OCI-LY3 (cell line): ENCODE data around the gene TRANK1.
A peak's percentile ranks its signal among the peaks of the same experiment; 100 is the strongest.

Experiments used
- H2AFZ ChIP-seq: fragments of 200-600, 300-600 bp; shearing (Covaris generic); 2 replicates; pipeline ENCODE4 v1.6.0; 2014; ENCODE audit warnings: antibody characterized with exemption, low read depth, low read length
- H3K27ac ChIP-seq: fragments of 200-600, 300-600 bp; sonication (generic); 2 replicates; pipeline ENCODE4 v1.5.1; 2014; ENCODE audit warnings: mild to moderate bottlenecking, low read length, moderate library complexity, mixed read lengths
- H3K27me3 ChIP-seq: fragments of 200-600, 300-600 bp; sonication (generic); 2 replicates; pipeline ENCODE4 v1.6.1; 2014; ENCODE audit warnings: low read depth, low read length, mixed read lengths
- H3K36me3 ChIP-seq: fragments of 200-600, 300-600 bp; sonication (generic); replicated peaks from 2 replicates; pipeline ENCODE3; 2014; ENCODE audit warnings: low read depth, low read length, mixed read lengths
- H3K4me1 ChIP-seq: fragments of 300-600, 200-600 bp; sonication (generic); 2 replicates; pipeline ENCODE4 v1.6.1; 2014; ENCODE audit warnings: low read length, mixed read lengths
- H3K4me2 ChIP-seq: fragments of 200-600, 300-600 bp; sonication (generic); 2 replicates; pipeline ENCODE4 v1.6.1; 2014; ENCODE audit warnings: low read length, mixed read lengths
- H3K4me3 ChIP-seq: fragments of 300-600, 200-600 bp; sonication (generic); 2 replicates; pipeline ENCODE4 v1.5.1; 2014; ENCODE audit warnings: antibody characterized with exemption, mild to moderate bottlenecking, low read length, moderate library complexity
- H3K79me2 ChIP-seq: fragments of 300-600, 200-600 bp; shearing (Covaris generic); 2 replicates; pipeline ENCODE4 v1.6.1; 2014; ENCODE audit warnings: mild to moderate bottlenecking, low read length, mixed read lengths
- H3K9ac ChIP-seq: fragments of 300-600, 200-600 bp; shearing (Covaris generic); 2 replicates; pipeline ENCODE4 v1.6.0; 2014; ENCODE audit warnings: mild to moderate bottlenecking, low read length, moderate library complexity
- H3K9me3 ChIP-seq: fragments of 200-600, 300-600 bp; shearing (Covaris generic); 2 replicates; pipeline ENCODE4 v1.6.1; 2014; ENCODE audit warnings: low read length, mixed read lengths; ENCODE audit not compliant: insufficient read depth
- H4K20me1 ChIP-seq: fragments of 200-600, 300-600 bp; sonication (generic); 2 replicates; pipeline ENCODE4 v1.6.1; 2016; ENCODE audit warnings: low read length, mixed read lengths; ENCODE audit not compliant: insufficient read depth
- EZH2phosphoT487 ChIP-seq: fragments of 200-600 bp; shearing (Covaris generic); IDR thresholded peaks from 2 replicates; pipeline ENCODE4 v1.6.1; 2018; ENCODE audit warnings: antibody characterized with exemption, mixed run types, low read depth
- TF ChIP-seq, protein P1 (sequence below): fragments of 200-600, 300-600 bp; sonication (generic); IDR thresholded peaks from 2 replicates; pipeline ENCODE4 v1.5.1; 2014; ENCODE audit warnings: antibody characterized with exemption, low read length, low read depth

The TRANK1 gene

DNA sequence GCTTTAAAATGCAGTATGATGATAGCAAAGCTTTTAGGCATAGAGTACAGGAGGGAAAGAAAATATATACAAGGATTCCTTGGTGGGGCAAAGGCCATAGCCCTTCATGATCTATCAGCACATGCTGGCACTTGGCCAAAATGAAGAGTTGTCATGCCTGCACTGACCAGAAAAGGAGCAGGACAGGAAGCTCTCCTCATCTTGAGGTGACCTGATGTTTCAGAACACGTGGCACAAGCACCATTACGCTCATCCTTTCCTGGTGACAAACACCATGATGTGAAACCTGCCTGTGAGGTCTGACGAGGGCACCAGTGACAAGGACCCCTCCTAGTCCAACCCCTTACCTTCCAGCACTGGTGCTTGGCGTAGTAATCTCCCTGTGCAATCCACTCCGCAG is 102.6 kb downstream of the TRANK1 start:
- no peak overlapping the region for H3K4me2 ChIP-seq
- TF ChIP-seq, protein P1, sequence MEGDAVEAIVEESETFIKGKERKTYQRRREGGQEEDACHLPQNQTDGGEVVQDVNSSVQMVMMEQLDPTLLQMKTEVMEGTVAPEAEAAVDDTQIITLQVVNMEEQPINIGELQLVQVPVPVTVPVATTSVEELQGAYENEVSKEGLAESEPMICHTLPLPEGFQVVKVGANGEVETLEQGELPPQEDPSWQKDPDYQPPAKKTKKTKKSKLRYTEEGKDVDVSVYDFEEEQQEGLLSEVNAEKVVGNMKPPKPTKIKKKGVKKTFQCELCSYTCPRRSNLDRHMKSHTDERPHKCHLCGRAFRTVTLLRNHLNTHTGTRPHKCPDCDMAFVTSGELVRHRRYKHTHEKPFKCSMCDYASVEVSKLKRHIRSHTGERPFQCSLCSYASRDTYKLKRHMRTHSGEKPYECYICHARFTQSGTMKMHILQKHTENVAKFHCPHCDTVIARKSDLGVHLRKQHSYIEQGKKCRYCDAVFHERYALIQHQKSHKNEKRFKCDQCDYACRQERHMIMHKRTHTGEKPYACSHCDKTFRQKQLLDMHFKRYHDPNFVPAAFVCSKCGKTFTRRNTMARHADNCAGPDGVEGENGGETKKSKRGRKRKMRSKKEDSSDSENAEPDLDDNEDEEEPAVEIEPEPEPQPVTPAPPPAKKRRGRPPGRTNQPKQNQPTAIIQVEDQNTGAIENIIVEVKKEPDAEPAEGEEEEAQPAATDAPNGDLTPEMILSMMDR: no peak
- no peak for TF ChIP-seq EZH2phosphoT487
- H3K4me3 ChIP-seq: no peak overlapping the region
- H3K27me3 ChIP-seq: no peaks in the 10 kb centered on the region
- no peak overlapping the region for H3K27ac ChIP-seq
- no peaks in the 10 kb centered on the region for H3K79me2 ChIP-seq
- peaks cover 5% of the 10 kb centered on the region; the same call in 1 of the 2 replicates for H3K9me3 ChIP-seq
- H3K36me3 ChIP-seq: peaks cover 60% of the 10 kb centered on the region
- H2AFZ ChIP-seq: no peak overlapping the region
- H4K20me1 ChIP-seq: 0 out of 2 replicates have a peak, but pooled peaks cover 3% of the 10 kb centered on the region
- no peak overlapping the region for H3K9ac ChIP-seq
- peaks cover 12% of the 10 kb centered on the region for H3K4me1 ChIP-seq

DNA sequence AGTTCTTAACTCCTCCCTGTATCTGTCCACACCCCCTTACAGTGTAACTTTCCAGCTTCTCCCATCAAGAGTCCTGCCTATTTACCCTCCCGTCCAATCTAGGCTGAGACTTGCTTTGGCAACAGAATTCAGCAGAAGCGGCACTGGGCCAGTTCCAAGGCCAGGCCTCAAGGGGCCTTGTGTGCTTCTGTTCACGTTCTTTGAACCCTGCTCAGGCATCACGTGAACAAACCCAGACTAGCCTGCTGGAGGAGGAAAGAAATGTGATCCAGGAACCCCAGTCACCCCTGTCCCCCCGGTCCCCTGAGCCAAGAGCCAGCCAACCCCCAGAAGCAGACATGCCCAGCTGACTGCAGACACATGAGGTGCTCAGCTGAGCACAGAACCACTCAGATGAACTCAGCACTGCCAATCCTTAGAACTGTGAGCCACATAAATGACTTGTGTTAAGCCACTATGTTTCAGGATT is 104.4 kb downstream of the TRANK1 start:
- H3K4me3 ChIP-seq: no peak overlapping the region
- TF ChIP-seq, protein P1: no peak
- TF ChIP-seq EZH2phosphoT487: no peak
- H3K4me1 ChIP-seq: peaks cover 4% of the 10 kb centered on the region
- peaks cover 47% of the 10 kb centered on the region for H3K36me3 ChIP-seq
- no peak overlapping the region for H3K9ac ChIP-seq
- no peaks in the 10 kb centered on the region for H3K27me3 ChIP-seq
- no peak overlapping the region for H3K27ac ChIP-seq
- no peak overlapping the region for H2AFZ ChIP-seq
- H3K9me3 ChIP-seq: peaks cover 5% of the 10 kb centered on the region; the same call in 1 of the 2 replicates
- H3K79me2 ChIP-seq: no peaks in the 10 kb centered on the region
- H4K20me1 ChIP-seq: 0 out of 2 replicates have a peak, but pooled peaks cover 3% of the 10 kb centered on the region
- H3K4me2 ChIP-seq: no peak overlapping the region

DNA sequence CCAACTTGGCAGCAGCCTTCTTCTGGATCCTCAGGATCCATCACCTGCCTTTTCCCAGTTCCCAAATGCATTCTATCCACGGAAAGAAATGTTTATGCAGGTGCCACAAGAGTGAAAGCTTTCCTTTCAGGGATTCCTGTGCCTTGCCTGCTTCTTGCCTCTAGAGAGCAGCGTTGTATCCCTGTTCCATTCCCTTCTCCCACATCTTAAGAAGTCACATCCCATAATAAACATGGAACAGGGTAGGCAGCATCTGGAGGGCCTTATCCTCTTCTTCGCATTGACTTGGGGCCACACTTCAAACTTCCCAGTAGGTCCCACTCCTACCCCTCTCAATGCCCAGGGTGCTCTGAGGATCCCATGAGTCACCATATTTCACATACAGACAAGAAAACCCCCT is 107.8 kb downstream of the TRANK1 start:
- Histone ChIP-seq H3K27me3 (no peaks in the 10 kb centered on the region), H3K36me3 (peaks cover 53% of the 10 kb centered on the region), H2AFZ (no peak overlapping the region), H3K9ac (no peak overlapping the region), H4K20me1 (no peaks in the 10 kb centered on the region), H3K4me2 (no peak overlapping the region), H3K4me1 (no peaks in the 10 kb centered on the region), H3K27ac (no peak overlapping the region), H3K79me2 (no peaks in the 10 kb centered on the region), H3K4me3 (no peak overlapping the region), H3K9me3 (peaks cover 5% of the 10 kb centered on the region; the same call in 1 of the 2 replicates)
- TF ChIP-seq, protein P1: peak; percentile 49
- no peak for TF ChIP-seq EZH2phosphoT487

DNA sequence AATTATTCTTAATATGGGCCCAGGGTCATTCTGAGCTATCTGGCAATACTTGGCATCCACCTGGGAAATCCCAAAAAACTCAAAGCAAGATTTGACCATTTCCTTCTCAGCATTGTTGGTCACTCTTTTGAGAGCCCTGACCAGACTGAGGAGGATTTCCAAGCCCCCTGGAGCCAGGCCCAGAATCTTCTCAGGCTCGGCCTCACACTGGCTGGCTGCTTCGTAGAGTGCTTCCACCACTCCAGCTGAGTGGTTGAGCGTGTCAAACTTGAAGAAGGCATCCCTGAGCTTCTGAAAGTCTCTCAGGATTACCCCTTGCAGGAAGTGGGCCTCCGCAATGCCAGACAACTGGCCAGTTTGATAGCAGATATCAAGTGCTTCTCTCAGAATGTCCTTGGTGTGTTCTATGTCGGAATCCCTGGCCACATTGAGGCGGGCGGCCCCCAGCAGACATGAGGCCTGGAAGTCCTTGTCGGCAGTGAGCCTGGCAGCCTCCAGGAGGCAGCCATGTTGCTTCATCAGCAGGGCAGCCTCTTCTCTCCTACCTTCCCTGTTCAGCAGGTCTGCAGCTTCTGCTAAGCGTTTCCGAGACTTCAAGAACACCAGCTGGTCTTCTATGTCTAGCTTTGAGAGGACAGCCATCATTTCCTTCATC is 111.6 kb downstream of the TRANK1 start:
- H4K20me1 ChIP-seq: 0 out of 2 replicates have a peak, but pooled peaks cover 4% of the 10 kb centered on the region
- no peak overlapping the region for H3K4me2 ChIP-seq
- no peaks in the 10 kb centered on the region for H3K9me3 ChIP-seq
- no peaks in the 10 kb centered on the region for H3K27me3 ChIP-seq
- TF ChIP-seq, protein P1: no peak
- no peak for TF ChIP-seq EZH2phosphoT487
- H3K4me3 ChIP-seq: no peak overlapping the region
- no peak overlapping the region for H2AFZ ChIP-seq
- no peaks in the 10 kb centered on the region for H3K79me2 ChIP-seq
- H3K27ac ChIP-seq: no peak overlapping the region
- no peak overlapping the region for H3K9ac ChIP-seq
- H3K4me1 ChIP-seq: no peaks in the 10 kb centered on the region
- H3K36me3 ChIP-seq: peaks cover 41% of the 10 kb centered on the region
